Activated CD4-positive, alpha-beta T cell treated with anti-CD3 and anti-CD28 coated beads, Interleukin-10, Interleukin-2, amounts not matched to agents 100 ng/mL and 50 ng/mL, durations not matched to agents 16 hours and 8 hours (primary cell): Measurements from ENCODE around the gene DTX1.
"Not testable (repeated sequence)": the region's sequence is repeated elsewhere in the genome, so short reads cannot be mapped to it uniquely, and the experiment has no call there.

Experiments used
- DNase-seq: peaks from one replicate; pipeline ENCODE4 v3.0.0-alpha.2; 2020

Gene DTX1

GRCh38 chr12:113116875-113117274 lies 60.3 kb downstream of the DTX1 start:
- DNase-seq: no peak

GRCh38 chr12:113117684-113118083 lies 61.2 kb downstream of the DTX1 start:
- not testable (repeated sequence) for DNase-seq

GRCh38 chr12:113118142-113118541 lies 61.6 kb downstream of the DTX1 start:
- no peak for DNase-seq

- no peak for DNase-seq
These were observed 63.6 kb downstream of the DTX1 start for GRCh38 chr12:113119980-113120669.

GRCh38 chr12:113120670-113121370 lies 64.3 kb downstream of the DTX1 start:
- no peak for DNase-seq

GRCh38 chr12:113127791-113128199 lies 71.3 kb downstream of the DTX1 start:
- DNase-seq: no peak

GRCh38 chr12:113128802-113129663 lies 72.5 kb downstream of the DTX1 start:
- DNase-seq: no peak

- DNase-seq: no peak
These were observed 73.3 kb downstream of the DTX1 start for GRCh38 chr12:113129664-113130456.

- DNase-seq: no peak
These were observed 74.1 kb downstream of the DTX1 start for GRCh38 chr12:113130457-113131135.

GRCh38 chr12:113131556-113131955 lies 75.0 kb downstream of the DTX1 start:
- DNase-seq: no peak

- DNase-seq: no peak
These were observed 76.5 kb downstream of the DTX1 start for GRCh38 chr12:113133036-113133435.

GRCh38 chr12:113133666-113134065 lies 77.1 kb downstream of the DTX1 start:
- no peak for DNase-seq

- DNase-seq: no peak
These were observed 77.5 kb downstream of the DTX1 start for GRCh38 chr12:113134071-113134470.

- no peak for DNase-seq
These were observed 78.0 kb downstream of the DTX1 start for GRCh38 chr12:113134521-113134951.

- peak; percentile 79 for DNase-seq
These were observed 78.9 kb downstream of the DTX1 start, which contains the start of gene RASAL1 for GRCh38 chr12:113135178-113136127. Gene RASAL1 (minus strand): TSS chr12:113135761. CDS start chr12:113135462, 299 bp downstream.

GRCh38 chr12:113136128-113136989 lies 79.8 kb downstream of the DTX1 start:
- peak; percentile 46 for DNase-seq

GRCh38 chr12:113136990-113137511 lies 80.5 kb downstream of the DTX1 start:
- no peak for DNase-seq

- DNase-seq: no peak
These were observed 81.6 kb downstream of the DTX1 start for GRCh38 chr12:113137861-113138783.
